ENCODE data around the gene PTPN9.
A peak's percentile ranks its signal among the peaks of the same experiment; 100 is the strongest.
"Not testable (repeated sequence)": the region's sequence is repeated elsewhere in the genome, so short reads cannot be mapped to it uniquely, and the experiment has no call there.

PTPN9 gene

GRCh38 chr15:75452865-75453702, 126.0 kb downstream of the PTPN9 start:
- peak; percentile 5 to 60 (median 41) for DNase-seq

- peak; percentile 82 to 92 (median 90) for DNase-seq
These were observed 126.7 kb downstream of the PTPN9 start for GRCh38 chr15:75452364-75452864.

GRCh38 chr15:75451674-75452363, 127.3 kb downstream of the PTPN9 start, which contains the start of gene SIN3A:
TSS of gene SIN3A (minus strand) at chr15:75451690. CDS start at chr15:75430375, 21,315 bp downstream.
- peak; percentile 99 to 100 (median 99) for DNase-seq

GRCh38 chr15:75451202-75451673, 127.9 kb downstream of the PTPN9 start:
- no peak for DNase-seq

GRCh38 chr15:75450307-75451201, 128.6 kb downstream of the PTPN9 start:
- DNase-seq = peak; percentile 97 to 98 (median 98)

- no peak for DNase-seq
These were observed 129.4 kb downstream of the PTPN9 start for GRCh38 chr15:75449585-75450306.

GRCh38 chr15:75448171-75448570, 130.9 kb downstream of the PTPN9 start:
- DNase-seq = peak; percentile 46 to 80 (median 64)

- no peak for DNase-seq
These were observed 133.0 kb downstream of the PTPN9 start for GRCh38 chr15:75446151-75446550.

GRCh38 chr15:75445324-75445723, 133.8 kb downstream of the PTPN9 start:
- DNase-seq = not testable (repeated sequence)

- not testable (repeated sequence) for DNase-seq
These were observed 135.1 kb downstream of the PTPN9 start for GRCh38 chr15:75443972-75444453.

GRCh38 chr15:75437721-75438120, 141.4 kb downstream of the PTPN9 start:
- no peak for DNase-seq

- DNase-seq = no peak
These were observed 142.2 kb downstream of the PTPN9 start for GRCh38 chr15:75436881-75437280.

GRCh38 chr15:75431682-75432081, 147.4 kb downstream of the PTPN9 start:
- DNase-seq = no peak

GRCh38 chr15:75431270-75431669, 147.8 kb downstream of the PTPN9 start:
- no peak for DNase-seq

GRCh38 chr15:75430259-75430658, 148.9 kb downstream of the PTPN9 start:
- DNase-seq = no peak

GRCh38 chr15:75428152-75428551, 151.0 kb downstream of the PTPN9 start:
- no peak for DNase-seq

GRCh38 chr15:75425966-75426500, 153.1 kb downstream of the PTPN9 start:
- no peak for DNase-seq

- DNase-seq = no peak
These were observed 156.6 kb downstream of the PTPN9 start for GRCh38 chr15:75422554-75422953.

- DNase-seq = no peak
These were observed 158.4 kb downstream of the PTPN9 start for GRCh38 chr15:75420698-75421097.

GRCh38 chr15:75416584-75416983, 162.5 kb downstream of the PTPN9 start:
- no peak for DNase-seq

Measured in suppressor macrophage (primary cell).